Endothelial cell of umbilical vein (primary cell): ENCODE data around the gene LMF2.

Experiments used
- CTCF ChIP-seq, 2 donors: IDR thresholded peaks; 1 replicate in 1 of 2; 2 replicates in 1 of 2; pipeline ENCODE4 v1.5.1; 2011; ENCODE audit warnings: low read length in 2 of 2, mild to moderate bottlenecking in 2 of 2, moderate library complexity in 2 of 2, control low read depth in 1 of 2, inconsistent platforms in 1 of 2, low read depth in 1 of 2; ENCODE audit not compliant: insufficient read depth in 1 of 2; ENCODE audit errors: extremely low read depth in 1 of 2
- EZH2 ChIP-seq: IDR thresholded peaks from 2 replicates; pipeline ENCODE4 v1.6.1; 2012; ENCODE audit warnings: borderline replicate concordance, low read depth, mild to moderate bottlenecking, moderate library complexity, low read length, inconsistent platforms; ENCODE audit not compliant: severe bottlenecking
- FOS ChIP-seq: IDR thresholded peaks from 2 replicates; pipeline ENCODE4 v1.6.1; 2011; ENCODE audit warnings: mild to moderate bottlenecking, low read length, moderate library complexity, borderline replicate concordance; ENCODE audit not compliant: insufficient read depth
- GATA2 ChIP-seq: IDR thresholded peaks from 2 replicates; pipeline ENCODE4 v1.7.0; 2011; ENCODE audit warnings: low read depth, mild to moderate bottlenecking, moderate library complexity, mixed read lengths, low read length; ENCODE audit not compliant: insufficient read length, insufficient read depth
- JUN ChIP-seq: IDR thresholded peaks from 2 replicates; pipeline ENCODE4 v1.6.1; 2011; ENCODE audit warnings: borderline replicate concordance, low read depth; ENCODE audit not compliant: insufficient read length, insufficient read depth
- MAX ChIP-seq: IDR thresholded peaks from 2 replicates; pipeline ENCODE4 v1.6.1; 2011; ENCODE audit not compliant: insufficient read depth, insufficient read length
- POLR2A ChIP-seq: IDR thresholded peaks from 2 replicates; pipeline ENCODE4 v1.6.1; 2012; ENCODE audit warnings: low read depth, mild to moderate bottlenecking, control low read depth, low read length
- POLR2AphosphoS5 ChIP-seq: IDR thresholded peaks from 2 replicates; pipeline ENCODE4 v1.6.1; 2012; ENCODE audit warnings: low read depth, mild to moderate bottlenecking, control low read depth, low read length, moderate library complexity; ENCODE audit not compliant: insufficient read depth

GRCh38 chr22:50529416-50529896, 22.0 kb upstream of the LMF2 start:
- no peak for TF ChIP-seq EZH2
- TF ChIP-seq POLR2A = no peak
- no peak for TF ChIP-seq CTCF (IDR thresholded peaks at IDR 0.05; ENCODE audit: extremely low read depth in 1 of 2, insufficient read depth in 1 of 2, low read depth in 1 of 2, low read length in 2 of 2)
- no peak for TF ChIP-seq FOS
- TF ChIP-seq JUN = no peak
- TF ChIP-seq POLR2AphosphoS5 = no peak
- no peak for TF ChIP-seq GATA2
- TF ChIP-seq MAX = no peak
